Endothelial cell of umbilical vein (primary cell): ENCODE data around the gene DHRS9. TPM values are rescaled to one million over a fixed set of nuclear protein-coding genes. Genes with fewer than 3 reads are reported as not detected.

ENCODE experiments used
- BruUV-seq: library from RNA; stranded (reverse); fragments of 400-500 nt; replicated peaks from 2 replicates; lab custom pipeline; 2021; lab: Mats Ljungman, UMichigan
- CTCF ChIA-PET: fragments of 300-600, 350-600 bp; sonication (Branson Sonifier 250); formaldehyde crosslinking; loops from one replicate; lab custom pipeline; 2021; ENCODE audit warnings: antibody characterized with exemption, inconsistent platforms; lab: Charles Lee
- POLR2A ChIA-PET: fragments of 300-600, 350-600 bp; sonication (Branson Sonifier 250); formaldehyde crosslinking; loops from one replicate; lab custom pipeline; 2021; ENCODE audit warnings: antibody characterized with exemption, inconsistent platforms; lab: Charles Lee
- DNase-seq: peaks from one replicate; pipeline ENCODE4 v3.0.0-alpha.2; 2011; ENCODE audit warnings: low read depth, low spot score
- FAIRE-seq: peaks from 2 replicates; lab custom pipeline; 2011; peaks lifted over from hg19 to GRCh38; lab: Jason Lieb, UNC
- H2AFZ ChIP-seq: 2 replicates; pipeline ENCODE4 v1.6.0; 2012; ENCODE audit warnings: low read depth, low read length, control low read depth, inconsistent platforms
- H3K27ac ChIP-seq: 2 replicates; pipeline ENCODE4 v1.5.1; 2011; ENCODE audit warnings: low read depth, mild to moderate bottlenecking, control low read depth, low read length, moderate library complexity; ENCODE audit not compliant: insufficient read depth
- H3K27me3 ChIP-seq, 2 experiments: 2 replicates each; pipeline versions ENCODE4 v1.6.0 to v1.6.1; 2011; ENCODE audit warnings: low read length in 2 of 2, mixed read lengths in 1 of 2; ENCODE audit not compliant: control insufficient read depth in 2 of 2, insufficient read depth in 2 of 2
- H3K36me3 ChIP-seq, 2 experiments: 2 replicates in 1 of 2; 3 replicates in 1 of 2; pipeline ENCODE4 v1.5.1; 2011; ENCODE audit warnings: low read length in 2 of 2, mild to moderate bottlenecking in 1 of 2, moderate library complexity in 1 of 2; ENCODE audit not compliant: control insufficient read depth in 2 of 2, insufficient read depth in 2 of 2; ENCODE audit errors: extremely low read depth in 1 of 2
- H3K4me1 ChIP-seq: 3 replicates; pipeline ENCODE4 v1.5.1; 2011; ENCODE audit warnings: mild to moderate bottlenecking, low read length; ENCODE audit not compliant: control insufficient read depth, insufficient read depth; ENCODE audit errors: extremely low read depth
- H3K4me2 ChIP-seq: 2 replicates; pipeline ENCODE4 v1.6.1; 2011; ENCODE audit warnings: low read length, control low read depth, mixed read lengths; ENCODE audit not compliant: insufficient read depth
- H3K4me3 ChIP-seq, 3 experiments: fragments of 200-600 bp in 1 of 3; sonication (generic), shearing (Covaris generic) in 1 of 3; replicated peaks in 1 of 3; 2 replicates each; pipeline ENCODE4 v1.5.1; 2011 to 2016; ENCODE audit warnings: control low read depth in 3 of 3, low read length in 3 of 3, mild to moderate bottlenecking in 2 of 3, inconsistent platforms in 1 of 3, low read depth in 1 of 3, moderate library complexity in 1 of 3; ENCODE audit not compliant: insufficient read depth in 1 of 3
- H3K79me2 ChIP-seq: 2 replicates; pipeline ENCODE4 v1.6.0; 2012; ENCODE audit warnings: low read length, inconsistent platforms; ENCODE audit not compliant: control insufficient read depth, insufficient read depth
- H3K9ac ChIP-seq: replicated peaks from 2 replicates; pipeline ENCODE3; 2011; ENCODE audit warnings: low read length, control low read depth; ENCODE audit not compliant: insufficient read depth; ENCODE audit errors: extremely low read depth
- H3K9me1 ChIP-seq: replicated peaks from 3 replicates; pipeline ENCODE4 v1.6.0; 2011; ENCODE audit warnings: mild to moderate bottlenecking, low read length; ENCODE audit not compliant: control insufficient read depth, insufficient read depth; ENCODE audit errors: extremely low read depth
- H3K9me3 ChIP-seq: replicated peaks from 2 replicates; pipeline ENCODE4 v1.5.1; 2012; ENCODE audit warnings: low read length, inconsistent platforms; ENCODE audit not compliant: control insufficient read depth, insufficient read depth
- H4K20me1 ChIP-seq: replicated peaks from 2 replicates; pipeline ENCODE3; 2011; ENCODE audit warnings: mild to moderate bottlenecking, low read length; ENCODE audit not compliant: control insufficient read depth, insufficient read depth; ENCODE audit errors: extremely low read depth
- EZH2 ChIP-seq: IDR thresholded peaks from 2 replicates; pipeline ENCODE4 v1.6.1; 2012; ENCODE audit warnings: borderline replicate concordance, low read depth, mild to moderate bottlenecking, moderate library complexity, low read length, inconsistent platforms; ENCODE audit not compliant: severe bottlenecking
- FOS ChIP-seq: IDR thresholded peaks from 2 replicates; pipeline ENCODE4 v1.6.1; 2011; ENCODE audit warnings: mild to moderate bottlenecking, low read length, moderate library complexity, borderline replicate concordance; ENCODE audit not compliant: insufficient read depth
- GATA2 ChIP-seq: IDR thresholded peaks from 2 replicates; pipeline ENCODE4 v1.7.0; 2011; ENCODE audit warnings: low read depth, mild to moderate bottlenecking, moderate library complexity, mixed read lengths, low read length; ENCODE audit not compliant: insufficient read length, insufficient read depth
- JUN ChIP-seq: IDR thresholded peaks from 2 replicates; pipeline ENCODE4 v1.6.1; 2011; ENCODE audit warnings: borderline replicate concordance, low read depth; ENCODE audit not compliant: insufficient read length, insufficient read depth
- MYC ChIP-seq: IDR thresholded peaks from one replicate; pipeline ENCODE4 v1.6.1; 2011; ENCODE audit warnings: mild to moderate bottlenecking, low read depth, low read length
- POLR2A ChIP-seq: IDR thresholded peaks from 2 replicates; pipeline ENCODE4 v1.6.1; 2012; ENCODE audit warnings: low read depth, mild to moderate bottlenecking, control low read depth, low read length
- POLR2AphosphoS5 ChIP-seq: IDR thresholded peaks from 2 replicates; pipeline ENCODE4 v1.6.1; 2012; ENCODE audit warnings: low read depth, mild to moderate bottlenecking, control low read depth, low read length, moderate library complexity; ENCODE audit not compliant: insufficient read depth
- dilution Hi-C: fragments of 300-500 bp; cut with MboI; formaldehyde crosslinking; loops from one replicate; pipeline ENCODE4 v1.15.0; 2019; ENCODE audit warnings: low sequenced_read_pairs; ENCODE audit not compliant: extremely low pct_ligation_motif_present
- intact Hi-C: fragments of 100-400 bp; cut with micrococcal nuclease; formaldehyde crosslinking; loops from one replicate; pipeline ENCODE4 v1.10.0; 2022
- polyA plus RNA-seq, 4 experiments: library from polyadenylated mRNA; depleted of rRNA in 3 of 4; stranded (reverse) in 3 of 4; unstranded in 1 of 4; fragments of >200 nt; gene quantifications; 2 replicates each; pipeline versions ENCODE4 v1.2.1 to v1.2.3, GENCODE V29; 2011 to 2012; ENCODE audit warnings: missing spikeins in 1 of 4
- total RNA-seq: library from RNA; stranded (reverse); gene quantifications from 2 replicates; pipeline ENCODE4 v1.2.3, GENCODE V29; 2021
- TF ChIP-seq, protein P1 (sequence below), 2 donors: IDR thresholded peaks; 1 replicate in 1 of 2; 2 replicates in 1 of 2; pipeline ENCODE4 v1.5.1; 2011; ENCODE audit warnings: low read length in 2 of 2, mild to moderate bottlenecking in 2 of 2, moderate library complexity in 2 of 2, control low read depth in 1 of 2, inconsistent platforms in 1 of 2, low read depth in 1 of 2; ENCODE audit not compliant: insufficient read depth in 1 of 2; ENCODE audit errors: extremely low read depth in 1 of 2
- TF ChIP-seq, protein P2 (sequence below): IDR thresholded peaks from 2 replicates; pipeline ENCODE4 v1.6.1; 2011; ENCODE audit not compliant: insufficient read depth, insufficient read length

Gene DHRS9
- total and polyA plus RNA-seq, 2 donors (not counting 3 experiments of a cell fraction or from before 2014, with no cell fraction given) = 0.40 TPM; not detected in 1

GRCh38 chr2:169026056-169026455, 43.3 kb upstream of the DHRS9 start:
- no peak overlapping the region for H3K27ac ChIP-seq
- H3K4me1 ChIP-seq = no peaks in the 10 kb centered on the region
- H3K36me3 ChIP-seq = no peaks in the 10 kb centered on the region
- dilution Hi-C loops = no loop called here
- H3K4me3 ChIP-seq = no peak overlapping the region
- H4K20me1 ChIP-seq = no peaks in the 10 kb centered on the region
- no peak for DNase-seq
- TF ChIP-seq, protein P1, sequence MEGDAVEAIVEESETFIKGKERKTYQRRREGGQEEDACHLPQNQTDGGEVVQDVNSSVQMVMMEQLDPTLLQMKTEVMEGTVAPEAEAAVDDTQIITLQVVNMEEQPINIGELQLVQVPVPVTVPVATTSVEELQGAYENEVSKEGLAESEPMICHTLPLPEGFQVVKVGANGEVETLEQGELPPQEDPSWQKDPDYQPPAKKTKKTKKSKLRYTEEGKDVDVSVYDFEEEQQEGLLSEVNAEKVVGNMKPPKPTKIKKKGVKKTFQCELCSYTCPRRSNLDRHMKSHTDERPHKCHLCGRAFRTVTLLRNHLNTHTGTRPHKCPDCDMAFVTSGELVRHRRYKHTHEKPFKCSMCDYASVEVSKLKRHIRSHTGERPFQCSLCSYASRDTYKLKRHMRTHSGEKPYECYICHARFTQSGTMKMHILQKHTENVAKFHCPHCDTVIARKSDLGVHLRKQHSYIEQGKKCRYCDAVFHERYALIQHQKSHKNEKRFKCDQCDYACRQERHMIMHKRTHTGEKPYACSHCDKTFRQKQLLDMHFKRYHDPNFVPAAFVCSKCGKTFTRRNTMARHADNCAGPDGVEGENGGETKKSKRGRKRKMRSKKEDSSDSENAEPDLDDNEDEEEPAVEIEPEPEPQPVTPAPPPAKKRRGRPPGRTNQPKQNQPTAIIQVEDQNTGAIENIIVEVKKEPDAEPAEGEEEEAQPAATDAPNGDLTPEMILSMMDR (IDR thresholded peaks at IDR 0.05; ENCODE audit: extremely low read depth in 1 of 2, insufficient read depth in 1 of 2, low read depth in 1 of 2, low read length in 2 of 2) = no peak
- TF ChIP-seq MYC (no peak), EZH2 (no peak), POLR2AphosphoS5 (no peak), GATA2 (no peak), FOS (no peak), POLR2A (no peak), JUN (no peak)
- TF ChIP-seq, protein P2, sequence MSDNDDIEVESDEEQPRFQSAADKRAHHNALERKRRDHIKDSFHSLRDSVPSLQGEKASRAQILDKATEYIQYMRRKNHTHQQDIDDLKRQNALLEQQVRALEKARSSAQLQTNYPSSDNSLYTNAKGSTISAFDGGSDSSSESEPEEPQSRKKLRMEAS = no peak
- H3K9me1 ChIP-seq = no peaks in the 10 kb centered on the region
- intact Hi-C loops = no loop called here
- H3K79me2 ChIP-seq = no peaks in the 10 kb centered on the region
- peak overlapping the region; percentile 19 for H2AFZ ChIP-seq
- H3K9ac ChIP-seq = no peak overlapping the region
- H3K9me3 ChIP-seq = no peaks in the 10 kb centered on the region
- FAIRE-seq = no peak
- H3K27me3 ChIP-seq = no peaks in the 10 kb centered on the region
- POLR2A ChIA-PET = no interaction called here
- H3K4me2 ChIP-seq = no peak overlapping the region
- BruUV-seq = no TSS peak
- CTCF ChIA-PET = interaction anchor here (0.8 kb wide), 1 partner anchor 106 kb away, joined by 3 read pairs; no protein-coding TSS in a partner anchor
